Activated T-cell treated with anti-CD3 and anti-CD28 coated beads, Interleukin-2, amount 50 U/mL, for 4 hours (primary cell): Measurements from ENCODE around the gene LMO2. TPM values are rescaled to one million over a fixed set of nuclear protein-coding genes. Genes with fewer than 3 reads are reported as not detected.
"Not testable (repeated sequence)": the region's sequence is repeated elsewhere in the genome, so short reads cannot be mapped to it uniquely, and the experiment has no call there.

ENCODE experiments used
- ATAC-seq, 2 donors: fragments of 200-7000 bp; cut with Tn5 transposase; one replicate each; pipeline ENCODE4 v1.10.0; 2021
- DNase-seq: peaks from one replicate; pipeline ENCODE4 v3.0.0-alpha.2; 2020
- H3K27me3 Mint-ChIP-seq: one replicate; pipeline ENCODE4 v1.8.0; 2021; ENCODE audit warnings: low read depth, mixed read lengths
- H3K36me3 Mint-ChIP-seq: one replicate; pipeline ENCODE4 v1.8.0; 2022; ENCODE audit warnings: mixed read lengths; ENCODE audit not compliant: insufficient read depth
- H3K4me1 Mint-ChIP-seq: one replicate; pipeline ENCODE4 v1.8.0; 2021; ENCODE audit warnings: low read depth, mixed read lengths
- H3K4me3 Mint-ChIP-seq: one replicate; pipeline ENCODE4 v1.8.0; 2021; ENCODE audit warnings: mild to moderate bottlenecking, moderate library complexity, mixed read lengths
- H3K9me3 Mint-ChIP-seq: one replicate; pipeline ENCODE4 v1.8.0; 2021; ENCODE audit warnings: mixed read lengths
- total RNA-seq, 3 donors: library from RNA; stranded (reverse); gene quantifications; one replicate each; pipeline ENCODE4 v1.2.1, GENCODE V29; 2021

Gene LMO2
- under 1 TPM; 0.18 to 0.57 (median 0.38) TPM for total RNA-seq

DNA sequence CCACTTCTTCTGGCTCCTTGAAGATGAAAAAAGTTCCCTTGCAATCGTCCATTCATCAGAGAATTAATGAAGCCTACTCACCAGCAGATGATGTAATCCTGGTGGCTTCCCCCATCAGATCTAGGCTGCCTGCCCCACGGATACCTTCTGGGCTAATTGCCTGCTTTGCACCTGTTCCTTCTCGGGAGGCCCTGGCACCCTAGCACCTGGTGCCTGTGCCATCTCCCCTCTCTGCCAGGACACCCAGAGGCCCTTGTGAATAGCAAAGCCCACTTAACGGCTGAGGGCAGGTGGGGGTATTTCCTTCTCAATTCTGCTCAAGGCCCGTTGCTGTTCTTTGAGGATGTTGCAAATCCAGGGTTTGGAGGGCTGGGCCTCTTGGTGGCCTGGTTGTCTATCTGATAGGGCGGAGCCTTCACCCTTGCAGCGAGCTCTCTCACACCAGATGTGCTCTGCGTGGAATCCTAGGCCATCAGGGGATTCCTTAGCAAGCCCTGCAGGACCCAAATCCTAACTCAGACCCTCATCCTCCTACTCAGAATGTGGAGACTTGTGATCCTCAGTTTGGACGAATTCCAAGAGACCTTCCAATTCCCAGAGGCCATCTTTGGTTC lies at the start of gene LMO2:
TSS of gene LMO2 (minus strand) at position 363 of the 614 bp plus-strand sequence. CDS start 22,360 bp downstream, outside the sequence.
- H3K27me3 Mint-ChIP-seq, result peaks cover 72% of the 10 kb centered on the region
- peak within 1 kb of the TSS; percentile 65 for H3K4me3 Mint-ChIP-seq
- H3K9me3 Mint-ChIP-seq, result no peaks in the 10 kb centered on the region
- H3K4me1 Mint-ChIP-seq, result peaks cover 37% of the 10 kb centered on the region
- ATAC-seq (no peak), DNase-seq (no peak)
- no peaks in the 10 kb centered on the region for H3K36me3 Mint-ChIP-seq

GRCh38 chr11:33940538-33940815 lies 48.6 kb upstream of the LMO2 start:
- no peak for DNase-seq
- H3K36me3 Mint-ChIP-seq, result no peaks in the 10 kb centered on the region
- no peaks in the 10 kb centered on the region for H3K4me1 Mint-ChIP-seq
- peaks cover 8% of the 10 kb centered on the region for H3K27me3 Mint-ChIP-seq
- no peaks in the 10 kb centered on the region for H3K9me3 Mint-ChIP-seq
- no peak overlapping the region for H3K4me3 Mint-ChIP-seq
- ATAC-seq, result no peak

GRCh38 chr11:33936725-33937604 lies 45.1 kb upstream of the LMO2 start:
- Mint-ChIP-seq H3K4me3 (no peak overlapping the region), H3K27me3 (peaks cover 13% of the 10 kb centered on the region), H3K9me3 (peaks cover 11% of the 10 kb centered on the region), H3K4me1 (peaks cover 6% of the 10 kb centered on the region), H3K36me3 (no peaks in the 10 kb centered on the region)
- no peak for ATAC-seq
- no peak for DNase-seq

GRCh38 chr11:33935461-33936456 lies 43.9 kb upstream of the LMO2 start:
- ATAC-seq (no peak), DNase-seq (no peak)
- Mint-ChIP-seq H3K4me1 (peaks cover 6% of the 10 kb centered on the region), H3K4me3 (no peak overlapping the region), H3K27me3 (peaks cover 13% of the 10 kb centered on the region), H3K36me3 (no peaks in the 10 kb centered on the region), H3K9me3 (peaks cover 15% of the 10 kb centered on the region)

- Mint-ChIP-seq H3K4me3 (no peak overlapping the region), H3K36me3 (no peaks in the 10 kb centered on the region), H3K9me3 (peaks cover 15% of the 10 kb centered on the region), H3K27me3 (peaks cover 13% of the 10 kb centered on the region), H3K4me1 (peaks cover 6% of the 10 kb centered on the region)
- DNase-seq (no peak), ATAC-seq (no peak)
Measured at GRCh38 chr11:33935005-33935404, 43.1 kb upstream of the LMO2 start.

DNA sequence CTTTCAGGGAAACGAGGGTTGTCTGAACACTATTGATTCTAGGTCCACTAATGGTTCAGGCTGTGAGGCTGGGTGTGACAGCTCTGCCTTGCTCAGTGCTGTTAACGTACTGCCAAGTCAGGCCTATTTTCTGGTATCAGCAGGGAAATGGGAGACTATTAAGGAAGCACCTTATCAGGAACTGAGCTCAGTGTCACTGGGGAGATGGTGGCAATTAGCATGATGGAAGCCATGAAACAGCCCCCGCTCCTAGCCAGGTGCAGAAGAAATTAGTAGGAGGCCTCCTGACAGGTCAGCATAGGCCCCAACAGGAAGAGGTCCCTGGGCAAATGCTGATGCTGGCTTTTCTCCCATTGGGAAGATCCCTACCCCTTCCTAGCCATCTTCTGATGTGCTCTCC lies 42.6 kb upstream of the LMO2 start:
- Mint-ChIP-seq H3K9me3 (peaks cover 15% of the 10 kb centered on the region), H3K4me3 (no peak overlapping the region), H3K36me3 (no peaks in the 10 kb centered on the region), H3K27me3 (peaks cover 13% of the 10 kb centered on the region), H3K4me1 (peaks cover 6% of the 10 kb centered on the region)
- DNase-seq, result no peak
- ATAC-seq, result no peak

- DNase-seq (no peak), ATAC-seq (no peak)
- H3K9me3 Mint-ChIP-seq, result peaks cover 15% of the 10 kb centered on the region
- peaks cover 6% of the 10 kb centered on the region for H3K4me1 Mint-ChIP-seq
- no peaks in the 10 kb centered on the region for H3K36me3 Mint-ChIP-seq
- H3K4me3 Mint-ChIP-seq, result no peak overlapping the region
- peaks cover 17% of the 10 kb centered on the region for H3K27me3 Mint-ChIP-seq
Measured at GRCh38 chr11:33933602-33934001, 41.7 kb upstream of the LMO2 start.

DNA sequence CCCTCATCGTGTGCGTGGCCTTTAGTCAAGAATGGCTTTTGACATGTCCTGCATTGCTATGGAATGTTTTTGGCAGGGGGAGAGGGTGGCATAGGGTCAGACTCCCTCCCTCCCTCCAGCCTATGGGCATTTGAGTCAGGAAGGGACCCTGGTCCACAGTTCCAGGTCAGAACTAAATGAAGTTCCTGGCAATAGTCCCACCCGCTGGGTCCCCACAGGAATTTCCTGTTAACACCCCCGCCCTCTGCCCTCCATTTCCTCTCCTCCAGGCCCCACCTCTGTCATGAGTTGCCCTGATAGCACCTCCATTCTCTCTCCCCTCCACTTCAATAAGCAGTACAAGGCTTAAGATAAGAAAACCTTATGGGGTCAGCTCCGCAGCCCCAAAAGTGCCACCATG lies 40.8 kb upstream of the LMO2 start:
- no peak for ATAC-seq
- Mint-ChIP-seq H3K27me3 (peaks cover 12% of the 10 kb centered on the region), H3K4me3 (no peak overlapping the region), H3K9me3 (peaks cover 15% of the 10 kb centered on the region), H3K36me3 (no peaks in the 10 kb centered on the region), H3K4me1 (peaks cover 6% of the 10 kb centered on the region)
- DNase-seq, result no peak

- ATAC-seq, H3K4me1 Mint-ChIP-seq, H3K36me3 Mint-ChIP-seq, H3K4me3 Mint-ChIP-seq, DNase-seq: not testable (repeated sequence)
- H3K9me3 Mint-ChIP-seq, result peaks cover 15% of the 10 kb centered on the region
- peaks cover 17% of the 10 kb centered on the region for H3K27me3 Mint-ChIP-seq
Measured at GRCh38 chr11:33931739-33932366, 40.0 kb upstream of the LMO2 start.

- H3K9me3 Mint-ChIP-seq, result peaks cover 15% of the 10 kb centered on the region
- H3K4me3 Mint-ChIP-seq, result no peak overlapping the region
- peaks cover 21% of the 10 kb centered on the region for H3K27me3 Mint-ChIP-seq
- H3K36me3 Mint-ChIP-seq, result no peaks in the 10 kb centered on the region
- no peak for DNase-seq
- H3K4me1 Mint-ChIP-seq, result peaks cover 6% of the 10 kb centered on the region
- no peak for ATAC-seq
Measured at GRCh38 chr11:33931067-33931466, 39.2 kb upstream of the LMO2 start.

- Mint-ChIP-seq H3K27me3 (peaks cover 22% of the 10 kb centered on the region), H3K36me3 (no peaks in the 10 kb centered on the region)
- ATAC-seq, result no peak
Measured at GRCh38 chr11:33930317-33931021, 38.6 kb upstream of the LMO2 start.

GRCh38 chr11:33928564-33928963 lies 36.7 kb upstream of the LMO2 start:
- Mint-ChIP-seq H3K4me1 (peaks cover 6% of the 10 kb centered on the region), H3K4me3 (no peak overlapping the region), H3K27me3 (peaks cover 27% of the 10 kb centered on the region), H3K9me3 (peaks cover 15% of the 10 kb centered on the region), H3K36me3 (no peaks in the 10 kb centered on the region)
- no peak for ATAC-seq
- no peak for DNase-seq

More at GRCh38 chr11:33930317-33931021, 38.6 kb upstream of the LMO2 start:
- DNase-seq, result no peak
- no peak overlapping the region for H3K4me3 Mint-ChIP-seq
- H3K4me1 Mint-ChIP-seq, result peaks cover 6% of the 10 kb centered on the region
- peaks cover 15% of the 10 kb centered on the region for H3K9me3 Mint-ChIP-seq

DNA sequence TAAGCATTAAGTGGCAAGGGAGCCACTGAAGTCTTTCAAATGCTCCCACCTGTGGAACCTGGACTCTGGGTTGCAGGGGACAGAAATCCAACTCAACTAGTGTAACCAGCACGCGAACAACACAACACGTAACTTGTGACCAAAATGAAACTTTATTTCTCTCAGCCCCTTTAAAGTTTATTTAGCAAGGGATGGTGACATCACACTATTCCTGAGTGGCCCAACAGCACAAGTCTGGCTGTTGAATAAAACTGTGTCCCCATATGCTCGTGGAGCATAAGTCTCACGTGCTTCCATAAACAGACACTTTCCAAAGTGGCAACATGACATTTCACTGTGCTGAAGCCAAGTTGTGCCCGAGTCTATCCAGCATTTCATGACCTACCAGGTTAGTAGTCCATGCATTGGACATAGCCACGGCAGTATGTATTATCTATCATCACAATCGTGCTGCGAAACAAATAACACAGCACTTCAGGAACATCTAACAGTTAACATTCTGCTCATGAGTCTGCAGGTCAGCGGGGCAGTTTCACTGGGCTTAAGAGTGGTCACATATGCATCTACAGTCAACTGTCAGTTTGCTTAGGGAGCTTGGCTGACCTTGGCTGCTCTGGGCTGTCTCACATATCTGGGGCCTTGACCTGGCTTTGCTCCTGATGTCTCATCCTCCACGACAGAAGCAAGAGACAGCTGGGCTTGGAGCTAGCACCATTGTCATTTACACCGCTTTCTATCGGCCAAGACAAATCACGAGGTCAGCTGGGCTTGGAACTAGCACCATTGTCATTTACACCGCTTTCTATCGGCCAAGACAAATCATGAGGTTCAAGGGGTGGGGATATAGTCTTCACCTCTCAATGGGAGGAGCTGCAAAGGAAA lies 35.0 kb upstream of the LMO2 start:
- Mint-ChIP-seq H3K36me3 (no peaks in the 10 kb centered on the region), H3K4me1 (no peaks in the 10 kb centered on the region)
- no peak for ATAC-seq

More for the DNA sequence above, 35.0 kb upstream of the LMO2 start:
- Mint-ChIP-seq H3K9me3 (peaks cover 3% of the 10 kb centered on the region), H3K4me3 (no peak overlapping the region), H3K27me3 (peaks cover 38% of the 10 kb centered on the region)
- DNase-seq, result no peak
